HG02885 (cell line): ENCODE data around the gene GRM1.

Experiments used
- ATAC-seq: cut with Tn5 transposase; IDR thresholded peaks from one replicate; pipeline ENCODE4 v1.9.1; 2021; ENCODE audit warnings: mild to moderate bottlenecking; ENCODE audit not compliant: unreplicated experiment, poor library complexity

Gene GRM1

GRCh38 chr6:146433881-146434731 lies 405.2 kb downstream of the GRM1 start:
- ATAC-seq = no peak

- ATAC-seq = no peak
Observed at GRCh38 chr6:146434732-146435390, 406.0 kb downstream of the GRM1 start.

- no peak for ATAC-seq
Observed at GRCh38 chr6:146441907-146442306, 413.0 kb downstream of the GRM1 start.

GRCh38 chr6:146444189-146444588 lies 415.3 kb downstream of the GRM1 start:
- ATAC-seq = no peak

- ATAC-seq = no peak
Observed at GRCh38 chr6:146445233-146445632, 416.4 kb downstream of the GRM1 start.

- no peak for ATAC-seq
Observed at GRCh38 chr6:146456886-146457285, 428.0 kb downstream of the GRM1 start.

GRCh38 chr6:146460941-146461340 lies 432.1 kb downstream of the GRM1 start:
- no peak for ATAC-seq

- ATAC-seq = no peak
Observed at GRCh38 chr6:146470091-146470770, 441.4 kb downstream of the GRM1 start.

- ATAC-seq = no peak
Observed at GRCh38 chr6:146472918-146473317, 444.1 kb downstream of the GRM1 start.

- no peak for ATAC-seq
Observed at GRCh38 chr6:146481527-146481926, 452.7 kb downstream of the GRM1 start.

GRCh38 chr6:146484411-146484810 lies 455.5 kb downstream of the GRM1 start:
- no peak for ATAC-seq
